OCI-LY1 (cell line): ENCODE measurements around the gene PIBF1.

Source experiments
- H2AFZ ChIP-seq: fragments of 200-600 bp; sonication (generic), shearing (Covaris generic); 2 replicates; pipeline ENCODE4 v1.6.0; 2014; ENCODE audit warnings: antibody characterized with exemption, mild to moderate bottlenecking, low read length
- H3F3A ChIP-seq: fragments of 200-600 bp; sonication (generic), shearing (Covaris generic); 2 replicates; pipeline ENCODE4 v1.6.0; 2014; ENCODE audit warnings: mild to moderate bottlenecking, antibody characterized with exemption, low read length, moderate library complexity; ENCODE audit not compliant: insufficient read depth
- H3K27ac ChIP-seq: fragments of 200-600 bp; sonication (generic); 2 replicates; pipeline ENCODE4 v1.5.1; 2014; ENCODE audit warnings: low read length, mixed run types, mild to moderate bottlenecking, low read depth; ENCODE audit not compliant: poor library complexity, severe bottlenecking
- H3K27me3 ChIP-seq: fragments of 200-600 bp; sonication (generic); 2 replicates; pipeline ENCODE4 v1.6.0; 2014; ENCODE audit warnings: antibody characterized with exemption, mild to moderate bottlenecking, low read length, moderate library complexity; ENCODE audit not compliant: insufficient read depth
- H3K36me3 ChIP-seq: fragments of 200-600 bp; sonication (generic); 2 replicates; pipeline ENCODE4 v1.6.1; 2014; ENCODE audit warnings: mild to moderate bottlenecking, antibody characterized with exemption, low read length, moderate library complexity, mixed read lengths; ENCODE audit not compliant: insufficient read depth
- H3K4me1 ChIP-seq: fragments of 200-600 bp; sonication (generic); 2 replicates; pipeline ENCODE4 v1.5.1; 2014; ENCODE audit warnings: mild to moderate bottlenecking, low read length, moderate library complexity; ENCODE audit not compliant: insufficient read depth, severe bottlenecking
- H3K4me2 ChIP-seq: fragments of 200-600 bp; sonication (generic), shearing (Covaris generic); 2 replicates; pipeline ENCODE4 v1.6.1; 2014; ENCODE audit warnings: low read length
- H3K4me3 ChIP-seq: fragments of 200-600 bp; sonication (generic); 2 replicates; pipeline ENCODE4 v1.5.1; 2014; ENCODE audit warnings: low read length, low read depth, mild to moderate bottlenecking, mixed read lengths; ENCODE audit not compliant: poor library complexity, severe bottlenecking
- H3K79me2 ChIP-seq: fragments of 200-600 bp; shearing (Covaris generic); 2 replicates; pipeline ENCODE4 v1.6.1; 2016; ENCODE audit warnings: mixed run types, low read length, mixed read lengths; ENCODE audit not compliant: insufficient read depth
- H3K9ac ChIP-seq: fragments of 200-600 bp; sonication (generic), shearing (Covaris generic); 2 replicates; pipeline ENCODE4 v1.6.1; 2014; ENCODE audit warnings: mild to moderate bottlenecking, low read length, mixed read lengths
- H3K9me2 ChIP-seq: fragments of 200-600 bp; sonication (generic), shearing (Covaris generic); 2 replicates; pipeline ENCODE4 v1.6.1; 2014; ENCODE audit warnings: low read depth, mild to moderate bottlenecking, low read length, mixed read lengths
- H3K9me3 ChIP-seq: fragments of 200-600 bp; shearing (Covaris generic); 2 replicates; pipeline ENCODE4 v1.6.1; 2014; ENCODE audit warnings: low read length, mixed read lengths
- H4K20me1 ChIP-seq: fragments of 200-600 bp; sonication (generic), shearing (Covaris generic); 2 replicates; pipeline ENCODE4 v1.6.0; 2016; ENCODE audit warnings: mild to moderate bottlenecking, low read length; ENCODE audit not compliant: insufficient read depth
- CTCF ChIP-seq: fragments of 200-600 bp; sonication (generic), shearing (Covaris generic); IDR thresholded peaks from 2 replicates; pipeline ENCODE4 v1.5.1; 2017; ENCODE audit warnings: mild to moderate bottlenecking, antibody characterized with exemption, low read length, moderate library complexity, mixed read lengths
- EZH2 ChIP-seq: fragments of 200-600 bp; sonication (generic), shearing (Covaris generic); IDR thresholded peaks from 2 replicates; pipeline ENCODE4 v1.8.0; 2017; ENCODE audit warnings: borderline replicate concordance, mixed run types, mild to moderate bottlenecking, antibody characterized with exemption, low read length, moderate library complexity, mixed read lengths

The PIBF1 gene

GRCh38 chr13:72823081-72823480 is 41.1 kb downstream of the PIBF1 start:
- Histone ChIP-seq H2AFZ (no peak overlapping the region), H3K27ac (no peak overlapping the region), H3K9ac (no peak overlapping the region), H3F3A (no peaks in the 10 kb centered on the region), H3K27me3 (no peaks in the 10 kb centered on the region), H3K4me1 (no peaks in the 10 kb centered on the region), H3K9me2 (no peaks in the 10 kb centered on the region), H3K4me2 (no peak overlapping the region), H3K79me2 (no peaks in the 10 kb centered on the region), H3K4me3 (no peak overlapping the region), H3K36me3 (peaks cover 40% of the 10 kb centered on the region), H3K9me3 (no peaks in the 10 kb centered on the region), H4K20me1 (no peaks in the 10 kb centered on the region)
- no peak for TF ChIP-seq CTCF
- no peak for TF ChIP-seq EZH2

- H3K9me3 ChIP-seq, result no peaks in the 10 kb centered on the region
- H2AFZ ChIP-seq, result no peak overlapping the region
Measured at GRCh38 chr13:72823724-72824123, 41.8 kb downstream of the PIBF1 start.

GRCh38 chr13:72834601-72835000 is 52.7 kb downstream of the PIBF1 start:
- no peaks in the 10 kb centered on the region for H3F3A ChIP-seq
- H3K27ac ChIP-seq, result no peak overlapping the region
- H3K9me2 ChIP-seq, result no peaks in the 10 kb centered on the region
- H3K9me3 ChIP-seq, result no peaks in the 10 kb centered on the region
- no peak overlapping the region for H3K4me2 ChIP-seq
- H2AFZ ChIP-seq, result no peak overlapping the region
- H3K4me3 ChIP-seq, result no peak overlapping the region
- no peaks in the 10 kb centered on the region for H4K20me1 ChIP-seq
- peaks cover 34% of the 10 kb centered on the region for H3K36me3 ChIP-seq
- H3K27me3 ChIP-seq, result no peaks in the 10 kb centered on the region
- TF ChIP-seq CTCF, result no peak
- no peak for TF ChIP-seq EZH2
- no peaks in the 10 kb centered on the region for H3K79me2 ChIP-seq
- H3K9ac ChIP-seq, result no peak overlapping the region
- H3K4me1 ChIP-seq, result no peaks in the 10 kb centered on the region

More at GRCh38 chr13:72823724-72824123, 41.8 kb downstream of the PIBF1 start:
- no peaks in the 10 kb centered on the region for H3F3A ChIP-seq
- no peak overlapping the region for H3K27ac ChIP-seq
- H3K4me2 ChIP-seq, result no peak overlapping the region
- TF ChIP-seq CTCF (no peak), EZH2 (no peak)
- no peaks in the 10 kb centered on the region for H3K4me1 ChIP-seq
- H3K9ac ChIP-seq, result no peak overlapping the region
- peaks cover 45% of the 10 kb centered on the region for H3K36me3 ChIP-seq
- no peaks in the 10 kb centered on the region for H3K79me2 ChIP-seq
- H4K20me1 ChIP-seq, result no peaks in the 10 kb centered on the region
- no peak overlapping the region for H3K4me3 ChIP-seq
- no peaks in the 10 kb centered on the region for H3K9me2 ChIP-seq
- H3K27me3 ChIP-seq, result no peaks in the 10 kb centered on the region
